SU-DHL-6 (cell line): ENCODE results near the gene LRWD1.

Source experiments
- CTCF ChIP-seq: fragments of 200-600 bp; sonication (generic); IDR thresholded peaks from one replicate; pipeline ENCODE4 v1.5.1; 2017; ENCODE audit warnings: antibody characterized with exemption, mild to moderate bottlenecking, low read length, moderate library complexity; ENCODE audit not compliant: insufficient read depth, poor library complexity, severe bottlenecking
- EZH2phosphoT487 ChIP-seq: fragments of 200-600 bp; sonication (generic), shearing (Covaris generic); conservative IDR thresholded peaks from 2 replicates; pipeline ENCODE4 v1.6.1; 2018; ENCODE audit warnings: mild to moderate bottlenecking, antibody characterized with exemption, low read length, moderate library complexity, mixed read lengths

GRCh38 chr7:102463841-102464576, 775 bp upstream of the LRWD1 start:
- no peak for TF ChIP-seq CTCF
- TF ChIP-seq EZH2phosphoT487, result no peak
